GM12878 (cell line): Measurements from ENCODE around the gene PRDX1. TPM values are rescaled to one million over a fixed set of nuclear protein-coding genes. Genes with fewer than 3 reads are reported as not detected.
A peak's percentile ranks its signal among the peaks of the same experiment; 100 is the strongest.

Source experiments
- ATF2 ChIP-seq: IDR thresholded peaks from 2 replicates; pipeline ENCODE4 v1.6.1; 2012; ENCODE audit warnings: low read length, inconsistent platforms
- CEBPZ ChIP-seq: fragments of 150-350 bp; IDR thresholded peaks from 2 replicates; pipeline ENCODE4 v1.6.1; 2016; ENCODE audit warnings: low read depth, low read length
- CHD1 ChIP-seq: IDR thresholded peaks from 2 replicates; pipeline ENCODE4 v1.6.1; 2012; ENCODE audit warnings: low read depth, low read length, improper control_type of control experiment
- CREB1 ChIP-seq: IDR thresholded peaks from 2 replicates; pipeline ENCODE4 v1.6.1; 2012; ENCODE audit warnings: low read depth, mild to moderate bottlenecking, inconsistent platforms
- ESRRA ChIP-seq: IDR thresholded peaks from 2 replicates; pipeline ENCODE4 v1.6.1; 2012; ENCODE audit warnings: mild to moderate bottlenecking, low read length, improper control_type of control experiment
- IKZF2 ChIP-seq, 2 experiments: fragments of 450-650 bp; IDR thresholded peaks; 2 replicates each; pipeline ENCODE4 v1.6.1; 2017; ENCODE audit warnings: mild to moderate bottlenecking in 2 of 2, moderate library complexity in 2 of 2
- IRF5 ChIP-seq: fragments of 450-650 bp; IDR thresholded peaks from 2 replicates; pipeline ENCODE4 v1.6.1; 2017; ENCODE audit warnings: borderline replicate concordance
- MYB ChIP-seq: fragments of 150-350 bp; IDR thresholded peaks from 2 replicates; pipeline ENCODE4 v1.6.1; 2014; ENCODE audit warnings: mild to moderate bottlenecking, low read depth, low read length, borderline replicate concordance
- NR2C2 ChIP-seq: IDR thresholded peaks from 2 replicates; pipeline ENCODE4 v1.6.1; 2011; ENCODE audit warnings: borderline replicate concordance, low read depth; ENCODE audit not compliant: control insufficient read depth, insufficient read length
- RB1 ChIP-seq: fragments of 450-650 bp; formaldehyde crosslinking; IDR thresholded peaks from 2 replicates; pipeline ENCODE4 v1.6.1; 2017; ENCODE audit warnings: mild to moderate bottlenecking, borderline replicate concordance
- RBBP5 ChIP-seq: fragments of 200-600 bp; sonication (generic); conservative IDR thresholded peaks from 2 replicates; pipeline ENCODE4 v1.6.1; 2016
- RCOR1 ChIP-seq: conservative IDR thresholded peaks from 2 replicates; pipeline ENCODE4 v1.6.1; 2012; ENCODE audit warnings: low read depth, low read length, improper control_type of control experiment
- RFX5 ChIP-seq: IDR thresholded peaks from 2 replicates; pipeline ENCODE4 v1.6.1; 2011; ENCODE audit warnings: low read depth, low read length, improper control_type of control experiment
- SIN3A ChIP-seq: IDR thresholded peaks from 2 replicates; pipeline ENCODE4 v1.6.1; 2012; ENCODE audit warnings: low read depth, low read length, improper control_type of control experiment
- SMC3 ChIP-seq: IDR thresholded peaks from 2 replicates; pipeline ENCODE4 v1.6.1; 2011; ENCODE audit warnings: low read length, improper control_type of control experiment, borderline replicate concordance
- SUZ12 ChIP-seq: fragments of 200-600 bp; sonication (generic); IDR thresholded peaks from one replicate; pipeline ENCODE4 v1.6.1; 2018; ENCODE audit warnings: antibody characterized with exemption, mild to moderate bottlenecking; ENCODE audit not compliant: unreplicated experiment
- TCF7 ChIP-seq: IDR thresholded peaks from 2 replicates; pipeline ENCODE4 v1.6.1; 2014; ENCODE audit warnings: antibody characterized with exemption, borderline replicate concordance
- YY1 ChIP-seq: IDR thresholded peaks from 2 replicates; pipeline ENCODE4 v1.6.1; 2011; ENCODE audit warnings: low read depth, mild to moderate bottlenecking, low read length
- ZNF687 ChIP-seq: fragments of 450-650 bp; IDR thresholded peaks from 2 replicates; pipeline ENCODE4 v1.6.1; 2017; ENCODE audit warnings: mild to moderate bottlenecking, moderate library complexity
- polyA plus RNA-seq, 11 experiments: library from polyadenylated mRNA; depleted of rRNA in 4 of 11; unstranded in 6 of 11; stranded (reverse) in 5 of 11; fragments of >200 nt; fragmentation: Nextera tagmentation in 4 of 11; fragmentation: Illumina TruSeq in 1 of 11; extraction: Ambion mirVana in 4 of 11; extraction: Trizol in 1 of 11; gene quantifications; 1 replicate in 1 of 11; 2 replicates in 10 of 11; pipeline versions ENCODE4 v1.2.1 to v1.2.3, GENCODE V29; 2011 to 2016; ENCODE audit warnings: inconsistent platforms in 2 of 11, missing spikeins in 2 of 11, low read depth in 1 of 11
- total RNA-seq, 4 experiments: library from RNA; depleted of rRNA in 3 of 4; stranded (reverse); fragments of >200 nt in 3 of 4; fragmentation: Illumina TruSeq in 1 of 4; extraction: Trizol in 1 of 4; gene quantifications; 2 replicates each; pipeline versions ENCODE4 v1.2.1 to v1.2.3, GENCODE V29; 2013 to 2021

Gene PRDX1
- total and polyA plus RNA-seq, 10 of the 15 experiments (the other 5 are each of a cell fraction or from before 2014, with no cell fraction given): 659 to 1,775 (median 811) TPM

GRCh38 chr1:45490626-45491486, 30.8 kb downstream of the PRDX1 start, which contains the start of gene TESK2 (continued):
- TF ChIP-seq ATF2: no peak
- no peak for TF ChIP-seq NR2C2
- TF ChIP-seq TCF7: no peak
- TF ChIP-seq CEBPZ: peak; percentile 73
- TF ChIP-seq ZNF687: no peak
- no peak for TF ChIP-seq CHD1
- no peak for TF ChIP-seq ESRRA
- TF ChIP-seq RCOR1: 0 out of 2 replicates have a peak, but pooled peaks have one; percentile 44
- peak; percentile 12 to 40; a peak in 2 of 4 replicates for TF ChIP-seq IKZF2 (IDR thresholded peaks at IDR 0.05)
- TF ChIP-seq RB1: peak; percentile 86; the same call in 1 of the 2 replicates
- no peak for TF ChIP-seq SIN3A
- no peak for TF ChIP-seq MYB
- TF ChIP-seq RFX5: peak; percentile 59
- TF ChIP-seq RBBP5: no peak
- TF ChIP-seq YY1: peak; percentile 37; the same call in 1 of the 2 replicates
- peak; percentile 82 for TF ChIP-seq CREB1
- TF ChIP-seq SUZ12: no peak
- TF ChIP-seq SMC3: peak; percentile 12; the same call in 1 of the 2 replicates
- no peak for TF ChIP-seq IRF5
